Transverse colon (tissue), 4 donors: ENCODE data around the gene TGFB2. TPM values are rescaled to one million over a fixed set of nuclear protein-coding genes. Genes with fewer than 3 reads are reported as not detected.

Source experiments
- DNase-seq: peaks from one replicate; pipeline ENCODE4 v3.0.0-alpha.2; 2019
- H3K27ac ChIP-seq, 4 donors: fragments of 200-600 bp; sonication (generic); 2 replicates each; pipeline ENCODE4 v1.5.1; 2016 to 2018; ENCODE audit warnings: inconsistent platforms in 4 of 4
- H3K27me3 ChIP-seq: fragments of 200-600 bp; sonication (generic); 2 replicates; pipeline ENCODE4 v1.5.1; 2017; ENCODE audit warnings: inconsistent platforms
- H3K36me3 ChIP-seq, 4 donors: fragments of 200-600 bp; sonication (generic); 2 replicates each; pipeline ENCODE4 v1.5.1; 2017 to 2019; ENCODE audit warnings: inconsistent platforms in 4 of 4
- H3K4me1 ChIP-seq, 4 donors: fragments of 200-600 bp; sonication (generic); 2 replicates each; pipeline ENCODE4 v1.5.1; 2017 to 2020; ENCODE audit warnings: inconsistent platforms in 4 of 4
- H3K4me3 ChIP-seq, 4 donors: fragments of 200-600 bp; sonication (generic); 1 replicate in 1 of 4; 2 replicates in 3 of 4; pipeline versions ENCODE4 v1.5.1 to v1.6.1; 2017 to 2019; ENCODE audit warnings: inconsistent platforms in 4 of 4
- H3K9me3 ChIP-seq, 2 donors: fragments of 200-600 bp; sonication (generic); 2 replicates each; pipeline ENCODE4 v1.5.1; 2017 to 2019; ENCODE audit warnings: inconsistent platforms in 2 of 2
- CTCF ChIP-seq, 5 experiments: fragments of 200-600 bp in 3 of 5; fragments of 450-650 bp in 2 of 5; sonication (generic) in 3 of 5; IDR thresholded peaks; 1 replicate in 2 of 5; 2 replicates in 3 of 5; pipeline ENCODE4 v1.5.1; 2016 to 2017; ENCODE audit warnings: antibody characterized with exemption in 5 of 5, inconsistent platforms in 3 of 5, mild to moderate bottlenecking in 2 of 5, moderate library complexity in 1 of 5
- EP300 ChIP-seq: sonication (generic); formaldehyde crosslinking; IDR thresholded peaks from one replicate; pipeline ENCODE4 v1.6.1; 2017; ENCODE audit warnings: antibody characterized with exemption, low read depth
- POLR2A ChIP-seq: fragments of 450-650 bp; IDR thresholded peaks from one replicate; pipeline ENCODE4 v1.6.1; 2016; ENCODE audit warnings: antibody characterized with exemption, mild to moderate bottlenecking, moderate library complexity
- POLR2AphosphoS5 ChIP-seq, 3 donors: sonication (generic); formaldehyde crosslinking; IDR thresholded peaks; one replicate each; pipeline ENCODE4 v1.6.1; 2016; ENCODE audit warnings: antibody characterized with exemption in 3 of 3
- WGBS, 2 donors: methylation state at CpG; one replicate each; pipeline ENCODE4 v1.1.5; 2018; ENCODE audit warnings: low coverage in 1 of 2; 5-methylcytosine and 5-hydroxymethylcytosine counted together
- in situ Hi-C, 4 donors: fragments of 200-750 bp; cut with MboI; loops; one replicate each; pipeline versions ENCODE4 v1.15.0 to v1.15.1; 2017; ENCODE audit warnings: low sequenced_read_pairs in 3 of 4, low pct_ligation_motif_present in 1 of 4, low pct_unique_long_range_greater_than_20kb in 1 of 4
- intact Hi-C: fragments of 100-400 bp; cut with DNase I; formaldehyde crosslinking; loops from one replicate; pipeline ENCODE4 v1.15.1; 2023; ENCODE audit warnings: low total_unique reads
- total RNA-seq, 4 donors: library from RNA; depleted of rRNA; stranded (reverse); fragments of >200 nt; gene quantifications; one replicate each; pipeline ENCODE4 v1.1.0, GENCODE V29; 2016

Gene TGFB2
- total RNA-seq, 4 donors from 2014 or later, result 0.41 to 2.2 (median 1.1) TPM

DNA sequence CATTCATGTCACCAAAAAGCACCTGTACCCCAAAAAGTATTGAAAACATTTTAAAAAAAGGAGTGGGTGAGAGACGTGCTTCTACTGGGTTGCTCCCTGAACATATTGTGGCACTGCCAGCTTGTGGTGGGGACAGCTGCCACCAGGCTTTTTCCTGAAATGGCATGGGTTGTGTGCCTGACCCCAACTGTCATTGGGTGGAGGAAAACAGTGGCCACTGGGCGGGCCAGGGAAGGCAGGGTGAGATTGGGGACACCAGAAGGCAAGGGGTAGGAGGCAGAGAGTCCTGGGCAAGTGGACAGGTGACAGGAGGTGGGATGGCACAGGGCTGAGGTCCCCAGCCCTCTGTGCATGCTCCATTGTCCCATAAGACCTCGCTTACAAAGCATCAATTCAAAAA is 55.5 kb downstream of the TGFB2 start:
- Histone ChIP-seq H3K9me3 (no peaks in the 10 kb centered on the region), H3K27me3 (no peaks in the 10 kb centered on the region), H3K27ac (no peak overlapping the region), H3K36me3 (no peaks in the 10 kb centered on the region), H3K4me3 (no peak overlapping the region), H3K4me1 (peaks cover 0 to 14% (median 6%) of the 10 kb centered on the region in 4 donors)
- WGBS, 2 donors, result 79 to 82% methylated on average over 3 of the region's 3 CpGs
- TF ChIP-seq CTCF (IDR thresholded peaks at IDR 0.05) (no peak), POLR2AphosphoS5 (IDR thresholded peaks at IDR 0.05) (no peak), EP300 (no peak), POLR2A (no peak)
- no peak for DNase-seq
- intact Hi-C loops, result no loop called here
- in situ Hi-C loops, result no loop called here

GRCh38 chr1:218401441-218401997 is 56.4 kb downstream of the TGFB2 start:
- Histone ChIP-seq H3K9me3 (no peaks in the 10 kb centered on the region), H3K27ac (peak overlapping the region; percentile 2 to 54 (median 39)), H3K4me3 (no peak overlapping the region), H3K27me3 (no peaks in the 10 kb centered on the region), H3K36me3 (no peaks in the 10 kb centered on the region), H3K4me1 (peaks cover 0 to 14% (median 6%) of the 10 kb centered on the region in 4 donors)
- in situ Hi-C loops, result no loop called here
- intact Hi-C loops, result no loop called here
- TF ChIP-seq EP300, result no peak
- no peak for TF ChIP-seq POLR2AphosphoS5 (IDR thresholded peaks at IDR 0.05)
- TF ChIP-seq POLR2A, result no peak
- TF ChIP-seq CTCF (IDR thresholded peaks at IDR 0.05), result no peak
- DNase-seq, result no peak
- 77 to 89% methylated on average over 4 to 12 of the region's 12 CpGs for WGBS, 2 donors

DNA sequence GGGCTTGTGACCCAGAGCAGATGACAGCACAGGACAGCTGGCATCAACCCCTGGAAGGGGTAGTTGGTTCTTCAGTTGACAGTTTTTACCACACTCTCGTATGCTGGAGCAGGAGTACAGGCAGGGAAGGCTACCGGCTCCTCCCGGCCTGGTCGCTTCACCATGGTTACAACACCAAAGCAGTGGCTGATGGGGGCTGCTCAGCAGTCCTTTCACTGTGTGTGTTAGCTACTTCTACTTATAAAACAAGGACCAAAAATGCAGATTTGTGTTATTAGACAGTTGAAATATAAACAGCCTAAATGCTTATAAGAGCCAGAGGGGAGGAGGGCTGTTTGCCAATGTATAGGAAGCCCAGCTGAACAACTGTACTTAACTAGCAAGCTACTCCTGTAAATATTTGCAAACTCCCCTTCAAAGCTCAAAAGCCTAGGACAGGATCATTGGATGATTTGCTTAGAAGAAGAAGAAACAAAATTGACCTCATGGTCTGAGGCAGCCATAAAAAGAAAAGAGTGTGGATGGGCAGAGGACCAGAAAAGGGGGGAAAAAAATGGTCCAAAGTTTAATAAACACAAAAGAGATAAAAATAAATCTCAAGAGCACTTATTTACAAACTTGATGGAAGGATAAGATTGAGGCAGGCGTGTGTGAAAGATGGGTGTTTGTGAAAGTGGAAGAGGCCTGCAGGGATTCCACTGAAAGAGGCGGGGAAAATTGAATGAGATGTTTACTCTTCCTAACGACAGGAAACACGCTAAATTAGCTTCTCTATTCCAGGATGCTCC is 57.1 kb downstream of the TGFB2 start:
- Histone ChIP-seq H3K4me1 (peaks cover 0 to 14% (median 6%) of the 10 kb centered on the region in 4 donors), H3K36me3 (no peaks in the 10 kb centered on the region), H3K27me3 (no peaks in the 10 kb centered on the region), H3K4me3 (no peak overlapping the region), H3K27ac (peak overlapping the region; percentile 2 to 54 (median 39)), H3K9me3 (no peaks in the 10 kb centered on the region)
- intact Hi-C loops (no loop called here), in situ Hi-C loops (no loop called here)
- 33 to 54% methylated on average over 1 to 8 of the region's 8 CpGs for WGBS, 2 donors
- no peak for DNase-seq
- no peak for TF ChIP-seq EP300
- TF ChIP-seq POLR2A, result no peak
- no peak for TF ChIP-seq POLR2AphosphoS5 (IDR thresholded peaks at IDR 0.05)
- TF ChIP-seq CTCF (IDR thresholded peaks at IDR 0.05), result no peak

- no peak for DNase-seq
- Histone ChIP-seq H3K27ac (peak overlapping the region in 3 of 4 donors; percentile 38 to 54 (median 40)), H3K27me3 (no peaks in the 10 kb centered on the region), H3K9me3 (no peaks in the 10 kb centered on the region), H3K4me1 (peaks cover 0 to 14% (median 6%) of the 10 kb centered on the region in 4 donors), H3K4me3 (no peak overlapping the region), H3K36me3 (no peaks in the 10 kb centered on the region)
- intact Hi-C loops, result no loop called here
- in situ Hi-C loops, result no loop called here
- TF ChIP-seq EP300 (no peak), CTCF (IDR thresholded peaks at IDR 0.05) (no peak), POLR2A (no peak), POLR2AphosphoS5 (IDR thresholded peaks at IDR 0.05) (no peak)
- 72% methylated on average over 7 of the region's 7 CpGs; no CpG with 5 or more reads in 1 of the 2 donors for WGBS, 2 donors
Measured at GRCh38 chr1:218402786-218403120, 57.6 kb downstream of the TGFB2 start.
